Epithelial cell of proximal tubule (primary cell): ENCODE results near the gene GABPB2. TPM values are rescaled to one million over a fixed set of nuclear protein-coding genes. Genes with fewer than 3 reads are reported as not detected.

Source experiments
- DNase-seq: peaks from one replicate; pipeline ENCODE4 v3.0.0-alpha.2; 2011; ENCODE audit warnings: low read depth
- H3K4me3 ChIP-seq: 2 replicates; pipeline ENCODE4 v1.5.1; 2011; ENCODE audit warnings: low read depth, mild to moderate bottlenecking, low read length
- total RNA-seq: library from RNA; depleted of rRNA; stranded (reverse); fragments of >200 nt; gene quantifications from 2 replicates; pipeline ENCODE4 v1.2.3, GENCODE V29; 2015
- TF ChIP-seq, protein P1 (sequence below): conservative IDR thresholded peaks from 2 replicates; pipeline ENCODE4 v1.5.1; 2012; ENCODE audit warnings: low read depth, mild to moderate bottlenecking, low read length

GABPB2 gene
- total RNA-seq, 1 donor from 2014 or later = 5.4 TPM

GRCh38 chr1:151146072-151146411, 75.5 kb downstream of the GABPB2 start:
- TF ChIP-seq, protein P1, sequence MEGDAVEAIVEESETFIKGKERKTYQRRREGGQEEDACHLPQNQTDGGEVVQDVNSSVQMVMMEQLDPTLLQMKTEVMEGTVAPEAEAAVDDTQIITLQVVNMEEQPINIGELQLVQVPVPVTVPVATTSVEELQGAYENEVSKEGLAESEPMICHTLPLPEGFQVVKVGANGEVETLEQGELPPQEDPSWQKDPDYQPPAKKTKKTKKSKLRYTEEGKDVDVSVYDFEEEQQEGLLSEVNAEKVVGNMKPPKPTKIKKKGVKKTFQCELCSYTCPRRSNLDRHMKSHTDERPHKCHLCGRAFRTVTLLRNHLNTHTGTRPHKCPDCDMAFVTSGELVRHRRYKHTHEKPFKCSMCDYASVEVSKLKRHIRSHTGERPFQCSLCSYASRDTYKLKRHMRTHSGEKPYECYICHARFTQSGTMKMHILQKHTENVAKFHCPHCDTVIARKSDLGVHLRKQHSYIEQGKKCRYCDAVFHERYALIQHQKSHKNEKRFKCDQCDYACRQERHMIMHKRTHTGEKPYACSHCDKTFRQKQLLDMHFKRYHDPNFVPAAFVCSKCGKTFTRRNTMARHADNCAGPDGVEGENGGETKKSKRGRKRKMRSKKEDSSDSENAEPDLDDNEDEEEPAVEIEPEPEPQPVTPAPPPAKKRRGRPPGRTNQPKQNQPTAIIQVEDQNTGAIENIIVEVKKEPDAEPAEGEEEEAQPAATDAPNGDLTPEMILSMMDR = no peak
- peak overlapping the region; percentile 67 for H3K4me3 ChIP-seq
- no peak for DNase-seq

DNA sequence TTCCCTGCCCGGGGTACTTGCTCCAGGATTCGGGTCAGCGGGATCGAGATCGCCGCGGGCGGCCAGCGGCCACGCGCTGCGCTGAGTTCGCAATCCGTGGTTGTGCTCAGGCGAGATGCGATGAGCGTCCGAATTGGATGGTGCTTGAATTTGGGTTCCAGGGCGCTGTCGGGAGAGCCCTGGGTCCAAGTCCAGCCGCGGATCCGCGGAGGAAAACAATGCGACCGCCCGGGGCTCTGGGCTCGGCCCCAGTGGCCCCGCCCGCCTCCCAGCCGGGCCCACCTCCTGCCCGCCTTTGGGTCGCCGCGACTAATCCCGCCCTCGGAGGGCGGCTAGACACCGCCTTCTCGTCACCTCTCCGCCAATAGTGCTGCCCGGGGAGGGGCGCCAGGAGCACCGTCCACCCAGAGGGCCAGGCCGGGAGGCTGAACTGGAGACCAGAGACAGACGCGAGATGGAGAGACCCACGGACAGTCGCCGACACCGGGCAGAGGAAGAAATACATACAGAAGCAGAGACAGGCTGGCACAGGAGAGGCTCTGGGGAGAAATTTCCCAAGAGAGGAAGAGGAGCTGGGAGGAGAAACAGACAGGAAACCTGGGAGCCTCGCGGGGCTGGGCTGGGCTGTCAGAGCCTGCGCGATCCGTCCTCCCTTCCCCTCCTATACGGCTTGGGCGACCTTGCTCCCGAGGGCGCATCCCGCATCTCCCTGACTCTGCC, 76.0 kb downstream of the GABPB2 start, which contains the start of gene SEMA6C:
Gene SEMA6C, minus strand, starts transcription at position 220 of the 720 bp plus-strand sequence. CDS start 4,010 bp downstream, outside the sequence.
- DNase-seq = no peak
- H3K4me3 ChIP-seq = peak within 1 kb of the TSS; percentile 67
- TF ChIP-seq, protein P1 = no peak

DNA sequence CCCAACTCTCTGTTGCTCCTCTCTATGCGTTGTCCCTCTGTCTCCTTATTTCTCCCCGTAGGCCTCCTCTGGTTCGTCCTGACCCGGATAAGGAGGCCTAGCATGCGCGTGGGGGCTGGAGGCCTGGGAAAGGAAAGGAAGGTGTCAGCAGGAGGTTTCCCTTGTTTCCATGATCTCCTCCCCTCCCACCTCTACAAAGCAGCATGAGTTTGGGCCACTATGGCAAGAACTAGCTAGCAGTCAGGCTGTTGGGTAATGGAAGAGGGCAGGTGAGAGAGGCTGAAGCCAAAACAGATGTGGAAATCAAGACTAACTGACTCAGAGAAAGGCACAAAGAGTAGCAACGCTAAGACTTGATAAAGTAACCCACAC, 76.6 kb downstream of the GABPB2 start:
- TF ChIP-seq, protein P1 = no peak
- no peak for DNase-seq

DNA sequence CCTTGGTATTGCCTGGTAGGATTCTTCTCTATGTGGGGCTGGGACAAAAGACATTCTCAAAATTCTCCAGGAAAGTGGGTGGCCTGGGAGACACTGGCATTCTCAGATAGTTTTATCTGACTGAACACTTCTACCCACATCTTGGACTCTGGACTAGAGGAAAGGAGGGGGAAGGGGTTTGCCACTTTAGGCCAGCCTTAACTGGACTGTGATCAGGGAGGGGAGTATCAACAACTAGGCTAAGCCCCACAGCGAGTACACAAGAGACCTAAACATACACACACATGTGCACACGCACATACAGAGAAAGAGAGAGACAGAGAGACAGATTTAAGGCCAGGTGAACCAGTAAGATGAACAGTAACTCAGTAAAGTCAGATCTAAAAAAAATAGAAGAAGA, 77.1 kb downstream of the GABPB2 start:
- no peak for DNase-seq
- TF ChIP-seq, protein P1 = no peak
- no peak overlapping the region for H3K4me3 ChIP-seq

More for the DNA sequence above, 76.6 kb downstream of the GABPB2 start:
- peak overlapping the region; percentile 67 for H3K4me3 ChIP-seq

GRCh38 chr1:151156515-151156819, 85.9 kb downstream of the GABPB2 start, which contains the start of gene TNFAIP8L2:
Gene TNFAIP8L2, plus strand, starts transcription at chr1:151156649. Its CDS starts 2,049 bp downstream, at chr1:151158698.
- TF ChIP-seq, protein P1 = no peak
- no peak for DNase-seq
- no peak within 1 kb of the TSS for H3K4me3 ChIP-seq

DNA sequence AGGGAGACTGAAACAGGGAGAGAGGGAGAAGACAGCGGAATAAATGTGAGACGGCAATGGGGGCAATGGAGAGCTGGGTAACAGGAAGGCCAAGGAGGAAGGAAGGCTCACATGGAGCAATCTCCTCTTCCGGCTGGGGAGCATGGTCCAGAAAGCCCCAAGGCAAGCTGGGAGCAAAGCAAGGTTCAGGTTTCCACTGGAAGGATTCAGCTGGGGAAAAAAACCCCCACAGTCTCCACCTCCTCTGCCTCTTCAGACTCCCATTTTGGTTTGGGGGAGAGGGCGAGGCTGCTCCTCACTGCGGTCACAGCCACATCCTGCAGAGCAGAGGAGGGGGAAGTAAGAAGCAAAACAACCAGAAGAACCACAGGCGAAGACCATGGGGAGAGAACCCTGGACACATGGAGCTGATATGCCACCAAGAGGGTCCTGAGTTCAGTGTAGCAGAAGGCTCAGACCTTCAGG, 86.5 kb downstream of the GABPB2 start:
- DNase-seq = no peak
- H3K4me3 ChIP-seq = no peak overlapping the region
- TF ChIP-seq, protein P1 = no peak

DNA sequence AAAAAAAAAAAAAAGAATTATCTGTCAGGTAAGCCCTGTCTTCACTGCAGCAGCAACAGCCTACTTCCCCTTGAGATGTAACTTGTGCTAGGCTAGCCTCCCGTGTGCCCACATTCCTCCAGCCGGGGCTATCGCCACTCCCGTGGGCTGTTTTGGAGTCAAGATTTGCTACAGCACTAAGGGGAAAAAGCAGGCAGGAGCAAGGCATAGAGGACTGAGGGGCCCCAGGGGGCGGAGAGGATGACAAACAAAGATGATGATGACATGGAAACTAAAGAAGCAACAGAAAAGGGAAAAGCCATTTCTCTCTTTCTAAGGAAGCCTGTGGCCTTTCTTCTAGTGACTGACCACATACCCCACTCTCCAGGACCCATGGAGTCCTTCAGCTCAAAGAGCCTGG, 87.8 kb downstream of the GABPB2 start:
- TF ChIP-seq, protein P1 = no peak
- H3K4me3 ChIP-seq = no peak overlapping the region
- DNase-seq = no peak
